Fibroblast of lung (primary cell): ENCODE measurements around the gene SBF2. TPM values are rescaled to one million over a fixed set of nuclear protein-coding genes. Genes with fewer than 3 reads are reported as not detected.

ENCODE experiments used
- DNase-seq, 2 donors: peaks; one replicate each; pipeline versions ENCODE4 v3.0.0 to v3.0.0-alpha.2; 2010; ENCODE audit warnings: low read depth in 2 of 2
- H2AFZ ChIP-seq: 2 replicates; pipeline ENCODE4 v1.5.1; 2012; ENCODE audit warnings: low read length, control low read depth, inconsistent platforms
- H3K27ac ChIP-seq: 2 replicates; pipeline ENCODE4 v1.5.1; 2011; ENCODE audit warnings: low read length, control low read depth; ENCODE audit not compliant: insufficient read depth
- H3K27me3 ChIP-seq: 2 replicates; pipeline ENCODE4 v1.5.1; 2011; ENCODE audit warnings: mild to moderate bottlenecking, low read length; ENCODE audit not compliant: control insufficient read depth, insufficient read depth
- H3K36me3 ChIP-seq: 2 replicates; pipeline ENCODE4 v1.5.1; 2011; ENCODE audit warnings: low read length; ENCODE audit not compliant: control insufficient read depth, insufficient read depth
- H3K4me1 ChIP-seq: 2 replicates; pipeline ENCODE4 v1.5.1; 2011; ENCODE audit warnings: low read length; ENCODE audit not compliant: control insufficient read depth, insufficient read depth; ENCODE audit errors: extremely low read depth
- H3K4me2 ChIP-seq: 2 replicates; pipeline ENCODE4 v1.5.1; 2011; ENCODE audit warnings: low read length, control low read depth; ENCODE audit not compliant: insufficient read depth; ENCODE audit errors: extremely low read depth
- H3K4me3 ChIP-seq, 4 experiments: fragments of 200-600 bp in 1 of 4; sonication (generic) in 1 of 4; replicated peaks in 1 of 4; 2 replicates each; pipeline ENCODE4 v1.5.1; 2011 to 2016; ENCODE audit warnings: low read length in 4 of 4, low read depth in 3 of 4, mild to moderate bottlenecking in 3 of 4, control low read depth in 2 of 4, inconsistent platforms in 1 of 4, mixed read lengths in 1 of 4; ENCODE audit not compliant: insufficient read depth in 1 of 4; ENCODE audit errors: control extremely low read depth in 1 of 4
- H3K79me2 ChIP-seq: 2 replicates; pipeline ENCODE4 v1.5.1; 2012; ENCODE audit warnings: mild to moderate bottlenecking, low read length, inconsistent platforms; ENCODE audit not compliant: control insufficient read depth, insufficient read depth
- H3K9ac ChIP-seq: 2 replicates; pipeline ENCODE4 v1.5.1; 2011; ENCODE audit warnings: mild to moderate bottlenecking, low read length, control low read depth; ENCODE audit not compliant: insufficient read depth
- H3K9me3 ChIP-seq: 2 replicates; pipeline ENCODE4 v1.5.1; 2012; ENCODE audit warnings: low read depth, low read length; ENCODE audit not compliant: control insufficient read depth, insufficient read depth
- H4K20me1 ChIP-seq: 2 replicates; pipeline ENCODE4 v1.5.1; 2011; ENCODE audit warnings: low read length; ENCODE audit not compliant: control insufficient read depth, insufficient read depth; ENCODE audit errors: extremely low read depth
- EZH2 ChIP-seq: IDR thresholded peaks from 2 replicates; pipeline ENCODE4 v1.5.1; 2012; ENCODE audit warnings: low read length, control low read depth, mild to moderate bottlenecking; ENCODE audit errors: missing control alignments
- polyA plus RNA-seq, 2 donors: library from polyadenylated mRNA; depleted of rRNA in 1 of 2; stranded (reverse) in 1 of 2; unstranded in 1 of 2; fragments of >200 nt; gene quantifications; 2 replicates each; pipeline ENCODE4 v1.2.1, GENCODE V29; 2011 to 2012; ENCODE audit warnings: missing spikeins in 1 of 2
- total RNA-seq: library from RNA; depleted of rRNA; stranded (reverse); fragments of >200 nt; gene quantifications from 2 replicates; pipeline ENCODE4 v1.2.1, GENCODE V29; 2014
- TF ChIP-seq, protein P1 (sequence below), 2 donors: IDR thresholded peaks in 1 of 2; conservative IDR thresholded peaks in 1 of 2; 1 replicate in 1 of 2; 2 replicates in 1 of 2; pipeline ENCODE4 v1.5.1; 2011 to 2012; ENCODE audit warnings: low read length in 2 of 2, control low read depth in 1 of 2, inconsistent platforms in 1 of 2, low read depth in 1 of 2, mild to moderate bottlenecking in 1 of 2

The SBF2 gene
- total and polyA plus RNA-seq, 2 donors (not counting 1 experiment from before 2014, with no cell fraction given): 69.4 to 95.9 TPM

DNA sequence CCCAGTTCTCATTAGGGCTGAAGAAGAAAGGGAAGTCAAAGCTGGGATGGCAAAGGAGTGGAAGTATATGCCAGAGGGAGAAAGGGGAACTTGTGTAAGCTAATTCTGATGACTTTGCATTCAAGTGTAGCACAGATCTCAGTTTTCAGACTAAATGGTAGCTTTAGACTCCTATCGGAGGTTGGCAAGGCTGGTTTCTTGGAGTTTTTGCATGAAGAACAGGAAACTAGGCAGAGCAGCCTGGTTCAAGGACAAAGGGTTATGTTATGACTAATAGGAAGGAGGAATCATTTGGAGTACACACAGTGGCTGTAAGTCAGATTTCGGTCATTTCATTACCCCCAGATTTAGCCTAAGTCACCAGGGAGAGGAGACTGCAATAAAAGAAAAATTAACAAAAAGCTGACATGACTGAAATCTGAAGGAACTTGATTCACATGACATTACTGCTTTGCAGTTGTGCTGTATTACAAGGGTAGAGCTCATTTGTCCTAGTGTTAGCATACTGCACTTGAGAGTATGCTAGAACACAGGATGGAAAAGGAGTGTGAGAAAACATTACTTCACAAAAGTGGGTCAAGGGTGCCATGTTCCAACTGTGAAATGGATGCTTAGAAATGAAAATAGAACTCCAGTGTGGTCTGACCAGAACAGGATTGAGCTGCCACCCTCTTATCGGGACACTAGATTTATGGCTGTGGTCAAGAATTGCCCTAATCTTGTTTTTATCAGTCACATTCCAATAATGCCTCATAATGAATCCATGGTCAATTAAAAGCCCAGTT lies 34.5 kb upstream of the SBF2 start:
- Histone ChIP-seq H3K9ac (no peak overlapping the region), H3K27me3 (no peaks in the 10 kb centered on the region), H2AFZ (no peak overlapping the region), H3K9me3 (no peaks in the 10 kb centered on the region), H3K4me3 (no peak overlapping the region), H3K79me2 (no peaks in the 10 kb centered on the region), H4K20me1 (no peaks in the 10 kb centered on the region), H3K27ac (peak overlapping the region; percentile 55), H3K36me3 (no peaks in the 10 kb centered on the region), H3K4me1 (peaks cover 49% of the 10 kb centered on the region), H3K4me2 (no peak overlapping the region)
- DNase-seq: peak; percentile 85 to 86
- no peak for TF ChIP-seq EZH2
- TF ChIP-seq, protein P1, sequence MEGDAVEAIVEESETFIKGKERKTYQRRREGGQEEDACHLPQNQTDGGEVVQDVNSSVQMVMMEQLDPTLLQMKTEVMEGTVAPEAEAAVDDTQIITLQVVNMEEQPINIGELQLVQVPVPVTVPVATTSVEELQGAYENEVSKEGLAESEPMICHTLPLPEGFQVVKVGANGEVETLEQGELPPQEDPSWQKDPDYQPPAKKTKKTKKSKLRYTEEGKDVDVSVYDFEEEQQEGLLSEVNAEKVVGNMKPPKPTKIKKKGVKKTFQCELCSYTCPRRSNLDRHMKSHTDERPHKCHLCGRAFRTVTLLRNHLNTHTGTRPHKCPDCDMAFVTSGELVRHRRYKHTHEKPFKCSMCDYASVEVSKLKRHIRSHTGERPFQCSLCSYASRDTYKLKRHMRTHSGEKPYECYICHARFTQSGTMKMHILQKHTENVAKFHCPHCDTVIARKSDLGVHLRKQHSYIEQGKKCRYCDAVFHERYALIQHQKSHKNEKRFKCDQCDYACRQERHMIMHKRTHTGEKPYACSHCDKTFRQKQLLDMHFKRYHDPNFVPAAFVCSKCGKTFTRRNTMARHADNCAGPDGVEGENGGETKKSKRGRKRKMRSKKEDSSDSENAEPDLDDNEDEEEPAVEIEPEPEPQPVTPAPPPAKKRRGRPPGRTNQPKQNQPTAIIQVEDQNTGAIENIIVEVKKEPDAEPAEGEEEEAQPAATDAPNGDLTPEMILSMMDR (conservative IDR thresholded peaks at IDR 0.05 in 1 of 2, IDR thresholded peaks at IDR 0.05 in 1 of 2; ENCODE audit: low read depth in 1 of 2, low read length in 2 of 2): no peak

DNA sequence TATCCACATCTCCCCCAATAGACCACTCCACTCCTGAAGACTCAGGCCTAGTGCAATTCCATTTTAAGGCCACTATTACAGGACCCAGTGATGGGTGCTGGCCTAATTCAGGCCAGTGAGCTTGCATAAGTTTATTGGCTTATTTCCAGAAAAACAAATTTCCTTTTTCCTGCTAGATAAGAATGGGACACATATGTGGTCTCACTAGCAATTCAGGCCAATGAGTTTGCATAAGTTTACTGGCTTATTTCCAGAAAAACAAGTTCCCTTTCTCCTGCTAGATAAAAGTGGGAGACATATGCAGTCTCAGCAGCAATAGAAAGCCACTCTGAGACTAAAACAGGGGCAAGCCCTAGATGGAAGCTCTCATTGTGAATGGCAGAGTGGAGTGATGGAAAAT lies 33.2 kb upstream of the SBF2 start:
- H3K4me2 ChIP-seq: no peak overlapping the region
- H3K27ac ChIP-seq: peak overlapping the region; percentile 79
- no peak overlapping the region for H3K9ac ChIP-seq
- no peaks in the 10 kb centered on the region for H3K79me2 ChIP-seq
- H3K36me3 ChIP-seq: no peaks in the 10 kb centered on the region
- H4K20me1 ChIP-seq: no peaks in the 10 kb centered on the region
- H2AFZ ChIP-seq: no peak overlapping the region
- H3K4me1 ChIP-seq: peaks cover 59% of the 10 kb centered on the region
- H3K4me3 ChIP-seq: no peak overlapping the region
- no peak for TF ChIP-seq EZH2
- TF ChIP-seq, protein P1 (conservative IDR thresholded peaks at IDR 0.05 in 1 of 2, IDR thresholded peaks at IDR 0.05 in 1 of 2; ENCODE audit: low read depth in 1 of 2, low read length in 2 of 2): no peak
- H3K9me3 ChIP-seq: no peaks in the 10 kb centered on the region
- peak; percentile 64 to 89 for DNase-seq
- no peaks in the 10 kb centered on the region for H3K27me3 ChIP-seq

- DNase-seq: peak; percentile 30 to 88
Measured at GRCh38 chr11:10326012-10326964, 32.3 kb upstream of the SBF2 start.

More at GRCh38 chr11:10326012-10326964, 32.3 kb upstream of the SBF2 start:
- TF ChIP-seq EZH2: no peak
- TF ChIP-seq, protein P1 (conservative IDR thresholded peaks at IDR 0.05 in 1 of 2, IDR thresholded peaks at IDR 0.05 in 1 of 2; ENCODE audit: low read depth in 1 of 2, low read length in 2 of 2): no peak
- Histone ChIP-seq H3K27me3 (no peaks in the 10 kb centered on the region), H3K4me3 (no peak overlapping the region), H3K9me3 (no peaks in the 10 kb centered on the region), H4K20me1 (no peaks in the 10 kb centered on the region), H3K4me1 (peaks cover 60% of the 10 kb centered on the region), H3K36me3 (no peaks in the 10 kb centered on the region), H3K79me2 (no peaks in the 10 kb centered on the region), H3K9ac (no peak overlapping the region), H3K27ac (peak overlapping the region; percentile 79), H3K4me2 (peak overlapping the region; percentile 7), H2AFZ (no peak overlapping the region)
